Fibroblast of mammary gland (primary cell): ENCODE data around the gene MTM1.

Experiments used
- DNase-seq: peaks from one replicate; pipeline ENCODE4 v3.0.0-alpha.2; 2010; ENCODE audit warnings: low read depth
- H3K4me3 ChIP-seq: 2 replicates; pipeline ENCODE4 v1.5.1; 2011; ENCODE audit warnings: low read depth, mild to moderate bottlenecking, low read length, moderate library complexity; ENCODE audit not compliant: control insufficient read depth
- CTCF ChIP-seq: conservative IDR thresholded peaks from 2 replicates; pipeline ENCODE4 v1.5.1; 2011; ENCODE audit warnings: low read depth, low read length, inconsistent platforms; ENCODE audit not compliant: control insufficient read depth, insufficient read depth

Gene MTM1

DNA sequence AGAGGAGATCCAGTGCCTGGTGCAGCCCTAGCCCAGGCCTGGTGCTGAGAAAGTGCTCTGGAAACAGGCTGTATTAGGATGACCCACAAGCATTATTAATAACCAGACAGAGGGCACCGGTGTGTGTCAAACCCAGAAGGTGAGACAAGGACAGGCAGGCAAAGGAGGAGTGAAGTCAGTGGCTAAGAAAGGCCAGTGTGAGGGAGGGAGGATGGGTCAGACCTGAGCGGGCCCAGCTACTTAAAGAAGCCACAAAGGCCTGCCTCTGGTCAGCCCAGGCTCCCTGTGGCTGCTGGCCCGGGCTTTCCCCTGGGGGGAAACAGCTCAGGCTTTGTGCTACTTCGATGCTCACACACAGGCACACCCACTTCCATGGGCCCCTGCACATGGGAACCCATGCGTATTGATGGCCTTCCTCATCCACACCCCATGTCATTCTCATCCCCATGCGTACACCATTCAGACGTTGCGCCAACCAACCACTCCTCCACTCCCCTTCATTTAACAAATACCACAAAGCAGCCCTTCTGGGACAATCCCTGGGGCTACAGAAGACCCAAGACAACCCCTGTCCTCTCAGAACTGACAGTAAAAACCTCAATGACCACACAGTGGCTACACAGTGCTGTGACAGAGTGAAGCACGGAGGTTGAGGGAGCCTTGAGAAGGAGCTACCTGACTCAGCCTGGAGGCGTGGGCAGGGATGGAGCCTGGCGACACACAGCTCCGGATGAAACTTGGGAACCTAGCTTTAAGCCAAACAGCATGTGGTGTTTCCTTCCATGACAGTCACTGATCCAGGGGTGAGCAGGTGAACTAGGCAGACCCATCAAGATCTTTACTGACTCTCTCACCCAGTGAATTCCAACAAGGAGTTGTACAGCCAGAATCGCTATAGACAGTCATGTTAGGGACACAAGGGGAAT lies 24.9 kb upstream of the MTM1 start:
- H3K4me3 ChIP-seq = no peak overlapping the region
- no peak for DNase-seq
- TF ChIP-seq CTCF = no peak

DNA sequence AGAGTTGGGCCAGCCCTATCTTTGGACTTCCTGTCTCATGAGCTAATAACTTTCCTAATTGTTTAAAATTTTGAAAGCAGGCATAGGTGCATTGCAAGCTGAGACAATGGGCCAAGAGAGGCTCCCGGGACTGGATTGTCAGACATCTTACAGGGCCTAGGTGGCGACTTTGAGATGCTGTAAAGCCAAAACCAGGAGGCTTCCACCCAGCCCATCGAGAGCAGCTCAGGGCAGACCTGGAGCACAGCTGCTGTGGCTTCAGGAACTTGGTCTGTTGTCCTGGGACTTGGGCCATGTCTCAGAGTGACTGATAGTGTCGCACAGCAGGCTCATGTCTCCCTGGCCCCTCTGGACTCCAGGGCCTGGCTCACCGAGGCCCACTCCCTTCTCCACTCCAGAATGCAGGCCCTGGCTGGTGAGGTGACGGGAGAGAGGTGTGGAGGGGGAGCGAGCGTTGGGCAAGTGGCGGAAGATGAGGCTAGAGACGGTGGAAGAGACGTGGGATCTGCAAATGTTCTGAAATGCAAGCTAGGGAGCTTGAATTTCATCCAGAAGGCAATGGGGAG lies 24.1 kb upstream of the MTM1 start:
- H3K4me3 ChIP-seq = no peak overlapping the region
- TF ChIP-seq CTCF = no peak
- no peak for DNase-seq

- no peak for DNase-seq
- H3K4me3 ChIP-seq = no peak overlapping the region
- no peak for TF ChIP-seq CTCF
Observed at GRCh38 chrX:150544835-150545770, 23.3 kb upstream of the MTM1 start.

DNA sequence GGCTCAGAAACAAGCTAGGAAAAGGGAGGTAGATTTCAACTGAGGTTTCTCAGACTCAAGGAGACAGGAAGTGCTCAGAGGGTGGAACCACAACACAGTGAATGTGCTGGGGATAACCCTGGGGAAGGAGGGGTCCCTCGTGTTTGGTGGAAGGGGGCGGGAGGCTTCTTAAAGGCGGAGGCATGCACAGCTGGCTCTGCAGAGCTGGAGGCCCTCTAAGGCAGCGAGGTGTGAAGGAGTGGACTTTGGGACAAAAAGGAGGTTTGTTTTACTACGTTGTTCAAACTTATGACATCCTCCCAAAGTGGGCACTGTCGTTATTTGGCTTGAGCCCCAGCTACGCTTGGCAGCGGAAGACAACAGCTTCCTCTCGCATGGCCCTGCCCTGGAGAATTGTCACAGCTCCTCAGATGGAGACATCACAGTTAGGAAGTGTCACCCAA lies 21.7 kb upstream of the MTM1 start:
- DNase-seq = no peak
- H3K4me3 ChIP-seq = no peak overlapping the region
- TF ChIP-seq CTCF = no peak

DNA sequence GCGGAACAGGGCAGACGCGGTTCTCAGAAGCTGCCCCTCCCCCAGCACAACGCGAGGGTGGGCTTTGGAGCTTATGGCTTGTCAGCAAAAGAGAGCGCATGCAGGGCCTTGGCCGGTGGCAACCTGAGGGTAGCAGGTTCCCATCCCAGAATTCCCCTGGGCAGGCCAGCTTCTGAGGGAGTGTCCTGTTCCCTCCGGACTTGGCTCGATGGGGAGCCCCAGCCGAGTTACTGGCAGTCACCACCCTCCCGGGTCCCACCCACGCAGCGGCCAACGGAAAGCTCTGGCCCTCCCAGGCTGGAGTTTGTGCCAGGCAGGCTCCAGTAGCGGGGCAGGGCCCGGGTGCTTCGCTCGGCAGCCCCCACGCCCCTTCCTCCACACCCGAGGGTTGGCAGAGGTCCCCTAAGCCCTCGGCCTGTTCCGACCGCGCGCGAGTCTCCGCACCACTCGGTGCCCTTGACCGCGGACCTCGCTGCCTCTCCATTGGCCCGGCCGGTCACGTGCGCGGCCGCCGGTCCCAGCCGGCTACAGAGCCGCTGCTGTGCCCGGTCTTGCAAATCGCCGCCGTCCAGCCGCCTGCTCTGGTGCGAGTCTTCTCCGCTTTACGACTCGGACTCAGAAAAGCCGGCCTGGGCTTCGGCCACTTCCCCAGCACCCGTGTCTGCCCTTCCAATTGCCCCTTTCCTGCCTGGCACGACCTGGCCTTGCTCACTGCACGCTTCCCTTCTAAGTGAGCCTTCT lies 20.9 kb upstream of the MTM1 start:
- DNase-seq = peak; percentile 43
- H3K4me3 ChIP-seq = peak overlapping the region; percentile 27
- no peak for TF ChIP-seq CTCF

GRCh38 chrX:150548251-150548650 lies 20.2 kb upstream of the MTM1 start:
- TF ChIP-seq CTCF = no peak
- no peak overlapping the region for H3K4me3 ChIP-seq

More at GRCh38 chrX:150548251-150548650, 20.2 kb upstream of the MTM1 start:
- DNase-seq = no peak
